GM10248 (cell line): ENCODE data around the gene ANTXR1.

Experiments
- CTCF ChIA-PET: fragments of 300-600 bp; sonication (Branson Sonifier 250); formaldehyde crosslinking; extraction: SDS; loops from one replicate; lab custom pipeline; 2021; ENCODE audit warnings: antibody characterized with exemption; lab: Yijun Ruan, JAX
- POLR2A ChIA-PET: fragments of 350-650 bp; sonication (Branson Sonifier 250); formaldehyde crosslinking; extraction: SDS; loops from one replicate; lab custom pipeline; 2020; ENCODE audit warnings: antibody characterized with exemption; lab: Yijun Ruan, JAX
- DNase-seq: peaks from one replicate; pipeline ENCODE4 v3.0.0; 2012; ENCODE audit errors: extremely low spot score
- CTCF ChIP-seq: IDR thresholded peaks from 2 replicates; pipeline ENCODE4 v1.5.1; 2012; ENCODE audit warnings: mild to moderate bottlenecking, low read depth; ENCODE audit errors: extremely low read depth, missing control alignments, control extremely low read depth

The ANTXR1 gene

GRCh38 chr2:69291721-69292120 lies 278.7 kb downstream of the ANTXR1 start:
- ChIA-PET POLR2A (no interaction called here), CTCF (no interaction called here)
- no peak for TF ChIP-seq CTCF
- no peak for DNase-seq

- no peak for TF ChIP-seq CTCF
- ChIA-PET POLR2A (no interaction called here), CTCF (no interaction called here)
- no peak for DNase-seq
These were observed 279.3 kb downstream of the ANTXR1 start for GRCh38 chr2:69292256-69292655.

- DNase-seq: no peak
- TF ChIP-seq CTCF: no peak
- ChIA-PET POLR2A (no interaction called here), CTCF (interaction anchor here (0.8 kb wide), 1 partner anchor 10 kb away, joined by 4 read pairs; no protein-coding TSS in a partner anchor)
These were observed 283.4 kb downstream of the ANTXR1 start for GRCh38 chr2:69296421-69296820.

- no peak for TF ChIP-seq CTCF
- no peak for DNase-seq
- ChIA-PET CTCF (no interaction called here), POLR2A (no interaction called here)
These were observed 284.2 kb downstream of the ANTXR1 start for GRCh38 chr2:69297216-69297615.

- no peak for DNase-seq
- ChIA-PET CTCF (no interaction called here), POLR2A (no interaction called here)
- no peak for TF ChIP-seq CTCF
These were observed 285.3 kb downstream of the ANTXR1 start for GRCh38 chr2:69298261-69298660.

- DNase-seq: no peak
- ChIA-PET POLR2A (no interaction called here), CTCF (interaction anchor here (1.3 kb wide), 1 partner anchor 355 kb away, joined by 4 read pairs; no protein-coding TSS in a partner anchor)
- TF ChIP-seq CTCF: no peak
These were observed 285.9 kb downstream of the ANTXR1 start for GRCh38 chr2:69298862-69299261.
